Measurements from ENCODE around the gene MSH4.

GRCh38 chr1:75952016-75952415, 155.3 kb downstream of the MSH4 start:
- TF ChIP-seq CTCF (conservative IDR thresholded peaks at IDR 0.05), result no peak
- TF ChIP-seq ZFX (IDR thresholded peaks at IDR 0.05), result no peak

All from C4-2B (cell line).